ENCODE data around the gene RIN3.

Gene RIN3

GRCh38 chr14:92481811-92482555 lies 31.6 kb upstream of the RIN3 start:
- H3K36me3 Mint-ChIP-seq (ENCODE audit: low read depth), result no peaks in the 10 kb centered on the region
- H3K27me3 Mint-ChIP-seq (ENCODE audit: low read depth), result peaks cover 20% of the 10 kb centered on the region
- H3K9me3 Mint-ChIP-seq, result peaks cover 7% of the 10 kb centered on the region
- TF ChIP-seq CTCF (IDR thresholded peaks at IDR 0.05; ENCODE audit: unreplicated experiment in 3 of 3), result no peak
- H3K4me1 Mint-ChIP-seq, result peaks cover 3% of the 10 kb centered on the region
- H3K27ac Mint-ChIP-seq, result no peak overlapping the region
- H3K4me3 Mint-ChIP-seq, result no peak overlapping the region

GRCh38 chr14:92482621-92483319 lies 30.8 kb upstream of the RIN3 start:
- Mint-ChIP-seq H3K4me1 (peaks cover 7% of the 10 kb centered on the region), H3K9me3 (peaks cover 7% of the 10 kb centered on the region)
- TF ChIP-seq CTCF (IDR thresholded peaks at IDR 0.05; ENCODE audit: unreplicated experiment in 3 of 3), result no peak

GRCh38 chr14:92484132-92484823 lies 29.3 kb upstream of the RIN3 start:
- TF ChIP-seq CTCF (IDR thresholded peaks at IDR 0.05; ENCODE audit: unreplicated experiment in 3 of 3), result no peak
- H3K4me3 Mint-ChIP-seq, result no peak overlapping the region
- peaks cover 7% of the 10 kb centered on the region for H3K4me1 Mint-ChIP-seq
- peaks cover 4% of the 10 kb centered on the region for H3K9me3 Mint-ChIP-seq
- H3K27ac Mint-ChIP-seq, result no peak overlapping the region
- no peaks in the 10 kb centered on the region for H3K36me3 Mint-ChIP-seq (ENCODE audit: low read depth)
- H3K27me3 Mint-ChIP-seq (ENCODE audit: low read depth), result peaks cover 23% of the 10 kb centered on the region

More at GRCh38 chr14:92482621-92483319, 30.8 kb upstream of the RIN3 start:
- H3K27ac Mint-ChIP-seq, result no peak overlapping the region
- H3K27me3 Mint-ChIP-seq (ENCODE audit: low read depth), result peaks cover 20% of the 10 kb centered on the region
- no peaks in the 10 kb centered on the region for H3K36me3 Mint-ChIP-seq (ENCODE audit: low read depth)
- H3K4me3 Mint-ChIP-seq, result no peak overlapping the region

GRCh38 chr14:92486881-92487280 lies 26.7 kb upstream of the RIN3 start:
- Mint-ChIP-seq H3K36me3 (ENCODE audit: low read depth) (no peaks in the 10 kb centered on the region), H3K27me3 (ENCODE audit: low read depth) (peaks cover 25% of the 10 kb centered on the region), H3K9me3 (no peaks in the 10 kb centered on the region), H3K4me3 (no peak overlapping the region), H3K27ac (no peak overlapping the region), H3K4me1 (peaks cover 7% of the 10 kb centered on the region)
- no peak for TF ChIP-seq CTCF (IDR thresholded peaks at IDR 0.05; ENCODE audit: unreplicated experiment in 3 of 3)

- TF ChIP-seq CTCF (IDR thresholded peaks at IDR 0.05; ENCODE audit: unreplicated experiment in 3 of 3), result no peak
- Mint-ChIP-seq H3K27ac (no peak overlapping the region), H3K4me3 (no peak overlapping the region), H3K27me3 (ENCODE audit: low read depth) (peaks cover 28% of the 10 kb centered on the region), H3K36me3 (ENCODE audit: low read depth) (no peaks in the 10 kb centered on the region), H3K9me3 (no peaks in the 10 kb centered on the region), H3K4me1 (peaks cover 7% of the 10 kb centered on the region)
These were observed 26.0 kb upstream of the RIN3 start for GRCh38 chr14:92487513-92488133.

All from nephron (organoid).